ENCODE results near the gene INPP5D.

INPP5D gene

GRCh38 chr2:233115121-233115520 is 55.0 kb downstream of the INPP5D start:
- no peak overlapping the region for H3K9ac ChIP-seq (ENCODE audit: low read depth, low read length)
- H3K27me3 ChIP-seq (ENCODE audit: insufficient read depth, low read length) = no peaks in the 10 kb centered on the region
- H3K9me3 ChIP-seq (ENCODE audit: insufficient read depth, low read depth, low read length) = no peaks in the 10 kb centered on the region
- H3K36me3 ChIP-seq (ENCODE audit: insufficient read depth, low read length) = no peaks in the 10 kb centered on the region
- 87% methylated on average over 7 of the region's 7 CpGs for WGBS
- no peak overlapping the region for H3K4me3 ChIP-seq (ENCODE audit: low read length)
- no peak overlapping the region for H3K27ac ChIP-seq (ENCODE audit: low read depth, low read length)
- 0 out of 2 replicates have a peak, but pooled peaks cover 3% of the 10 kb centered on the region for H3K4me1 ChIP-seq (ENCODE audit: insufficient read depth, low read length)

GRCh38 chr2:233115741-233116140 is 55.6 kb downstream of the INPP5D start:
- Histone ChIP-seq H3K27me3 (ENCODE audit: insufficient read depth, low read length) (no peaks in the 10 kb centered on the region), H3K36me3 (ENCODE audit: insufficient read depth, low read length) (no peaks in the 10 kb centered on the region), H3K4me3 (ENCODE audit: low read length) (no peak overlapping the region), H3K9ac (ENCODE audit: low read depth, low read length) (no peak overlapping the region), H3K27ac (ENCODE audit: low read depth, low read length) (no peak overlapping the region), H3K9me3 (ENCODE audit: insufficient read depth, low read depth, low read length) (no peaks in the 10 kb centered on the region), H3K4me1 (ENCODE audit: insufficient read depth, low read length) (0 out of 2 replicates have a peak, but pooled peaks cover 3% of the 10 kb centered on the region)
- 78% methylated on average over 2 of the region's 2 CpGs for WGBS

GRCh38 chr2:233116946-233117345 is 56.8 kb downstream of the INPP5D start:
- Histone ChIP-seq H3K27me3 (ENCODE audit: insufficient read depth, low read length) (no peaks in the 10 kb centered on the region), H3K9ac (ENCODE audit: low read depth, low read length) (no peak overlapping the region)

GRCh38 chr2:233117351-233117750 is 57.2 kb downstream of the INPP5D start:
- Histone ChIP-seq H3K4me1 (ENCODE audit: insufficient read depth, low read length) (0 out of 2 replicates have a peak, but pooled peaks cover 3% of the 10 kb centered on the region), H3K27ac (ENCODE audit: low read depth, low read length) (no peak overlapping the region), H3K9me3 (ENCODE audit: insufficient read depth, low read depth, low read length) (no peaks in the 10 kb centered on the region), H3K4me3 (ENCODE audit: low read length) (no peak overlapping the region), H3K36me3 (ENCODE audit: insufficient read depth, low read length) (no peaks in the 10 kb centered on the region), H3K27me3 (ENCODE audit: insufficient read depth, low read length) (no peaks in the 10 kb centered on the region), H3K9ac (ENCODE audit: low read depth, low read length) (no peak overlapping the region)
- 80% methylated on average over 13 of the region's 13 CpGs for WGBS

More at GRCh38 chr2:233116946-233117345, 56.8 kb downstream of the INPP5D start:
- no peak overlapping the region for H3K4me3 ChIP-seq (ENCODE audit: low read length)
- no peaks in the 10 kb centered on the region for H3K36me3 ChIP-seq (ENCODE audit: insufficient read depth, low read length)
- 0 out of 2 replicates have a peak, but pooled peaks cover 3% of the 10 kb centered on the region for H3K4me1 ChIP-seq (ENCODE audit: insufficient read depth, low read length)
- WGBS = 87% methylated on average over 18 of the region's 18 CpGs
- H3K9me3 ChIP-seq (ENCODE audit: insufficient read depth, low read depth, low read length) = no peaks in the 10 kb centered on the region
- no peak overlapping the region for H3K27ac ChIP-seq (ENCODE audit: low read depth, low read length)

- Histone ChIP-seq H3K9me3 (ENCODE audit: insufficient read depth, low read depth, low read length) (no peaks in the 10 kb centered on the region), H3K4me1 (ENCODE audit: insufficient read depth, low read length) (0 out of 2 replicates have a peak, but pooled peaks cover 3% of the 10 kb centered on the region), H3K27me3 (ENCODE audit: insufficient read depth, low read length) (no peaks in the 10 kb centered on the region), H3K27ac (ENCODE audit: low read depth, low read length) (no peak overlapping the region), H3K4me3 (ENCODE audit: low read length) (no peak overlapping the region), H3K9ac (ENCODE audit: low read depth, low read length) (no peak overlapping the region), H3K36me3 (ENCODE audit: insufficient read depth, low read length) (no peaks in the 10 kb centered on the region)
- WGBS = 92% methylated on average over 12 of the region's 12 CpGs
Observed at GRCh38 chr2:233117811-233118647, 57.9 kb downstream of the INPP5D start.

GRCh38 chr2:233118648-233119000 is 58.5 kb downstream of the INPP5D start:
- H3K9ac ChIP-seq (ENCODE audit: low read depth, low read length) = no peak overlapping the region
- no peaks in the 10 kb centered on the region for H3K9me3 ChIP-seq (ENCODE audit: insufficient read depth, low read depth, low read length)
- no peak overlapping the region for H3K27ac ChIP-seq (ENCODE audit: low read depth, low read length)
- no peaks in the 10 kb centered on the region for H3K27me3 ChIP-seq (ENCODE audit: insufficient read depth, low read length)
- WGBS = 94% methylated on average over 9 of the region's 9 CpGs
- no peaks in the 10 kb centered on the region for H3K36me3 ChIP-seq (ENCODE audit: insufficient read depth, low read length)
- 0 out of 2 replicates have a peak, but pooled peaks cover 3% of the 10 kb centered on the region for H3K4me1 ChIP-seq (ENCODE audit: insufficient read depth, low read length)
- H3K4me3 ChIP-seq (ENCODE audit: low read length) = no peak overlapping the region

GRCh38 chr2:233119123-233119522 is 59.0 kb downstream of the INPP5D start:
- no peaks in the 10 kb centered on the region for H3K9me3 ChIP-seq (ENCODE audit: insufficient read depth, low read depth, low read length)
- no peak overlapping the region for H3K4me3 ChIP-seq (ENCODE audit: low read length)
- H3K4me1 ChIP-seq (ENCODE audit: insufficient read depth, low read length) = 0 out of 2 replicates have a peak, but pooled peaks cover 3% of the 10 kb centered on the region
- no peaks in the 10 kb centered on the region for H3K36me3 ChIP-seq (ENCODE audit: insufficient read depth, low read length)
- no peak overlapping the region for H3K27ac ChIP-seq (ENCODE audit: low read depth, low read length)
- H3K9ac ChIP-seq (ENCODE audit: low read depth, low read length) = no peak overlapping the region
- 97% methylated on average over 8 of the region's 8 CpGs for WGBS
- no peaks in the 10 kb centered on the region for H3K27me3 ChIP-seq (ENCODE audit: insufficient read depth, low read length)

GRCh38 chr2:233119806-233120205 is 59.7 kb downstream of the INPP5D start:
- Histone ChIP-seq H3K27me3 (ENCODE audit: insufficient read depth, low read length) (no peaks in the 10 kb centered on the region), H3K4me3 (ENCODE audit: low read length) (no peak overlapping the region), H3K9ac (ENCODE audit: low read depth, low read length) (no peak overlapping the region), H3K4me1 (ENCODE audit: insufficient read depth, low read length) (0 out of 2 replicates have a peak, but pooled peaks cover 3% of the 10 kb centered on the region), H3K36me3 (ENCODE audit: insufficient read depth, low read length) (no peaks in the 10 kb centered on the region), H3K9me3 (ENCODE audit: insufficient read depth, low read depth, low read length) (no peaks in the 10 kb centered on the region), H3K27ac (ENCODE audit: low read depth, low read length) (no peak overlapping the region)
- WGBS = 94% methylated on average over 7 of the region's 7 CpGs

- no peaks in the 10 kb centered on the region for H3K36me3 ChIP-seq (ENCODE audit: insufficient read depth, low read length)
- no peaks in the 10 kb centered on the region for H3K9me3 ChIP-seq (ENCODE audit: insufficient read depth, low read depth, low read length)
- WGBS = 85% methylated on average over 2 of the region's 2 CpGs
- no peak overlapping the region for H3K27ac ChIP-seq (ENCODE audit: low read depth, low read length)
- no peak overlapping the region for H3K4me3 ChIP-seq (ENCODE audit: low read length)
- no peaks in the 10 kb centered on the region for H3K27me3 ChIP-seq (ENCODE audit: insufficient read depth, low read length)
- 0 out of 2 replicates have a peak, but pooled peaks cover 3% of the 10 kb centered on the region for H3K4me1 ChIP-seq (ENCODE audit: insufficient read depth, low read length)
- no peak overlapping the region for H3K9ac ChIP-seq (ENCODE audit: low read depth, low read length)
Observed at GRCh38 chr2:233120459-233120858, 60.3 kb downstream of the INPP5D start.

- Histone ChIP-seq H3K9me3 (ENCODE audit: insufficient read depth, low read depth, low read length) (no peaks in the 10 kb centered on the region), H3K36me3 (ENCODE audit: insufficient read depth, low read length) (no peaks in the 10 kb centered on the region), H3K9ac (ENCODE audit: low read depth, low read length) (no peak overlapping the region), H3K4me3 (ENCODE audit: low read length) (no peak overlapping the region), H3K27me3 (ENCODE audit: insufficient read depth, low read length) (no peaks in the 10 kb centered on the region), H3K4me1 (ENCODE audit: insufficient read depth, low read length) (0 out of 2 replicates have a peak, but pooled peaks cover 3% of the 10 kb centered on the region), H3K27ac (ENCODE audit: low read depth, low read length) (no peak overlapping the region)
- WGBS = 90% methylated on average over 13 of the region's 13 CpGs
Observed at GRCh38 chr2:233121856-233122255, 61.7 kb downstream of the INPP5D start.

- Histone ChIP-seq H3K27ac (ENCODE audit: low read depth, low read length) (no peak overlapping the region), H3K4me3 (ENCODE audit: low read length) (no peak overlapping the region), H3K9me3 (ENCODE audit: insufficient read depth, low read depth, low read length) (no peaks in the 10 kb centered on the region), H3K4me1 (ENCODE audit: insufficient read depth, low read length) (0 out of 2 replicates have a peak, but pooled peaks cover under 1% of the 10 kb centered on the region), H3K9ac (ENCODE audit: low read depth, low read length) (no peak overlapping the region), H3K27me3 (ENCODE audit: insufficient read depth, low read length) (no peaks in the 10 kb centered on the region), H3K36me3 (ENCODE audit: insufficient read depth, low read length) (no peaks in the 10 kb centered on the region)
- 95% methylated on average over 5 of the region's 5 CpGs for WGBS
Observed at GRCh38 chr2:233122541-233122940, 62.4 kb downstream of the INPP5D start.

Measured in HUES64 (cell line).